Neural progenitor cell (in vitro differentiated cells): ENCODE results near the gene STK36.

Experiments used
- CTCF ChIP-seq: fragments of 200-600 bp; sonication (generic); IDR thresholded peaks from 2 replicates; pipeline ENCODE4 v1.5.1; 2017; ENCODE audit warnings: antibody characterized with exemption, mild to moderate bottlenecking
- EZH2 ChIP-seq: fragments of 200-600 bp; sonication (generic); IDR thresholded peaks from 2 replicates; pipeline ENCODE4 v1.6.1; 2017; ENCODE audit warnings: antibody characterized with exemption, mild to moderate bottlenecking, moderate library complexity
- EZH2phosphoT487 ChIP-seq: fragments of 200-600 bp; sonication (generic); IDR thresholded peaks from 2 replicates; pipeline ENCODE4 v1.6.1; 2017; ENCODE audit warnings: antibody characterized with exemption

- no peak for TF ChIP-seq CTCF
- no peak for TF ChIP-seq EZH2
- TF ChIP-seq EZH2phosphoT487: no peak
These were observed 74.5 kb downstream of the STK36 start for GRCh38 chr2:218746470-218746795.
